GM18505 (cell line): ENCODE results near the gene GNA12.
"Not testable (repeated sequence)": the region's sequence is repeated elsewhere in the genome, so short reads cannot be mapped to it uniquely, and the experiment has no call there.

Experiments used
- ATAC-seq: cut with Tn5 transposase; IDR thresholded peaks from one replicate; pipeline ENCODE4 v1.9.1; 2021; ENCODE audit not compliant: unreplicated experiment
- POLR2A ChIP-seq: IDR thresholded peaks from 4 replicates; pipeline ENCODE4 v1.6.1; 2011; ENCODE audit warnings: borderline replicate concordance; ENCODE audit not compliant: insufficient read depth, insufficient read length; ENCODE audit errors: extremely low read depth

GNA12 gene

GRCh38 chr7:2859952-2860351 is 15.8 kb upstream of the GNA12 start:
- TF ChIP-seq POLR2A = no peak
- ATAC-seq = no peak

GRCh38 chr7:2858621-2859020 is 14.5 kb upstream of the GNA12 start:
- ATAC-seq = no peak
- TF ChIP-seq POLR2A = no peak

GRCh38 chr7:2856388-2857169 is 12.5 kb upstream of the GNA12 start:
- ATAC-seq = no peak
- TF ChIP-seq POLR2A = no peak

- TF ChIP-seq POLR2A = no peak
- no peak for ATAC-seq
Observed at GRCh38 chr7:2855386-2855785, 11.3 kb upstream of the GNA12 start.

GRCh38 chr7:2853552-2853951 is 9.4 kb upstream of the GNA12 start:
- not testable (repeated sequence) for ATAC-seq

GRCh38 chr7:2853147-2853546 is 9.0 kb upstream of the GNA12 start:
- no peak for ATAC-seq
- TF ChIP-seq POLR2A = no peak

- no peak for TF ChIP-seq POLR2A
- no peak for ATAC-seq
Observed at GRCh38 chr7:2851497-2851896, 7.4 kb upstream of the GNA12 start.

GRCh38 chr7:2849941-2850766 is 6.0 kb upstream of the GNA12 start:
- ATAC-seq = no peak
- no peak for TF ChIP-seq POLR2A

- TF ChIP-seq POLR2A = no peak
- ATAC-seq = no peak
Observed at GRCh38 chr7:2845034-2845592, 1.0 kb upstream of the GNA12 start.

- peak; percentile 33 for ATAC-seq
- no peak for TF ChIP-seq POLR2A
Observed at GRCh38 chr7:2843711-2844152, 376 bp downstream of the GNA12 start.

GRCh38 chr7:2843191-2843685 is 870 bp downstream of the GNA12 start:
- ATAC-seq = no peak
- no peak for TF ChIP-seq POLR2A

GRCh38 chr7:2841907-2842306 is 2.2 kb downstream of the GNA12 start:
- no peak for ATAC-seq
- no peak for TF ChIP-seq POLR2A

GRCh38 chr7:2840458-2840857 is 3.6 kb downstream of the GNA12 start:
- ATAC-seq = no peak
- no peak for TF ChIP-seq POLR2A
